GM18499 (cell line): Measurements from ENCODE around the gene ACP4.
"Not testable (repeated sequence)": the region's sequence is repeated elsewhere in the genome, so short reads cannot be mapped to it uniquely, and the experiment has no call there.

Experiments
- ATAC-seq: cut with Tn5 transposase; IDR thresholded peaks from one replicate; pipeline ENCODE4 v1.9.1; 2021; ENCODE audit warnings: moderate number of reproducible peaks; ENCODE audit not compliant: insufficient read depth, unreplicated experiment

The ACP4 gene

GRCh38 chr19:50773454-50773853, 16.8 kb upstream of the ACP4 start:
- not testable (repeated sequence) for ATAC-seq

GRCh38 chr19:50776131-50776530, 14.1 kb upstream of the ACP4 start:
- no peak for ATAC-seq

DNA sequence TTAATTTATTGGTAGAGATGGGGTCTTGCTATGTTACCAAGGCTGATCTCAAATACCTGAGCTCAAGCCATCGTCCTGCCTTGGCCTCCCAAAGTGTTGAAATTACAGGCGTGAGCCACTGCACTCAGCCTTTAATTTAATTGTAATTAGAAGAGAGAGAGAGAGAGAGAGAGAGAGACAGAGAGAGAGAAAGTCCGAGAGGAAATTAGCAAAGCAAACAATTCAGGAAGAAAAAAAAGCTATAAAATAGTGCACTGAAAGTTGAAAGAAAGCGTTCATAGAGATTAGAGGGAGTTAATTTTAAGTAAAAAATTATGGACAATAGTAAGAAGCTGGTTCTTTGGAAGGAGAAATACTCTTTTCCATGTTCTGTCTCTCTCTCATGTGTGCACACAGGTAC, 13.0 kb upstream of the ACP4 start:
- no peak for ATAC-seq

DNA sequence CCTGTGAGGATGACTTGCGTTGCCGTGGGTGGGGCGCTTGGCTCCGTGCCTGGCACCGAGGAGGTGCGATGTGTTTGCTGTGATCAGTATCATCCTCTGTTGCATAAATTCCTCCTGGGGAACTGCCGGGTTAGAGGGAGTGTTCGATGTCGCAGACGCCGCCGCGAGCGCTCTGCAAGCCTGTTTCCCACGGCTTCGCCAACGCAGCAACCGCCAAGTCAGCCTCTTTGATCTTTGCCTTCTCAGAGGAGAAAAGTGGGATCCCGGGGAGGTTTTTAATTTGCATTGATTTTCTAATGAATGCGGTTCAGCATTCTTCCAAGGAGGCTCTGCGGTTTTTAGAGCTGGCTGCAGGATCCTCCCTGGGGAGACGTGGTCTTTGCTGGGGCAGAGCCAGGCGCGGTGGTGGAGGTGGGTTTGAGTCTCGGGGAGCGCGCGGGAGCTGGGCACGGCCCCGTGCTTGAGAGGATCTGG, 12.3 kb upstream of the ACP4 start:
- ATAC-seq, result no peak

DNA sequence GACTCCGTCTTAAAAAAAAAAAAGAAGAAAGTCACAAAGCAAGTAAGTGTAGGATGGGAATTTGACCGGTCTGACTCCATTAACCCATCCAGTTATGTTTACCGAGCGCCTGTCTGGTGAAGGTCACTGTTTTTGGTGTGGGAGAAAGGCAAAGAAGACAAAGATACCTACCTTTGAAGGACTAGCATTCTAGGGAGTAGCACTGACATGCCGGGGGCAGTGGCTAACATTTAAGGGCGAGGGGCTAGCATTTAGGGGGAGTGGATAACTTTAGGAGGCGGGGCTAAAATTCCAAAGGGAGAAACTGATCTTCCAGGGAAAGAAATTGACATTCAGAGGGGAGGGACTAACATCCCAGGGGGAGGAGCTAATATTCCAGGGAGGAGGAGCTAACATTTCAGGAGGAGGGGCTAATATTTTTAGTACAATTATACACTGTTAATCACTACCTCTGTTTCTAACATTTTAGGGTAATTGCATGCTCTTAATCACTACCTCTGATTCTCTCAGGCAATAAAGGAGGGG, 11.2 kb upstream of the ACP4 start:
- no peak for ATAC-seq

DNA sequence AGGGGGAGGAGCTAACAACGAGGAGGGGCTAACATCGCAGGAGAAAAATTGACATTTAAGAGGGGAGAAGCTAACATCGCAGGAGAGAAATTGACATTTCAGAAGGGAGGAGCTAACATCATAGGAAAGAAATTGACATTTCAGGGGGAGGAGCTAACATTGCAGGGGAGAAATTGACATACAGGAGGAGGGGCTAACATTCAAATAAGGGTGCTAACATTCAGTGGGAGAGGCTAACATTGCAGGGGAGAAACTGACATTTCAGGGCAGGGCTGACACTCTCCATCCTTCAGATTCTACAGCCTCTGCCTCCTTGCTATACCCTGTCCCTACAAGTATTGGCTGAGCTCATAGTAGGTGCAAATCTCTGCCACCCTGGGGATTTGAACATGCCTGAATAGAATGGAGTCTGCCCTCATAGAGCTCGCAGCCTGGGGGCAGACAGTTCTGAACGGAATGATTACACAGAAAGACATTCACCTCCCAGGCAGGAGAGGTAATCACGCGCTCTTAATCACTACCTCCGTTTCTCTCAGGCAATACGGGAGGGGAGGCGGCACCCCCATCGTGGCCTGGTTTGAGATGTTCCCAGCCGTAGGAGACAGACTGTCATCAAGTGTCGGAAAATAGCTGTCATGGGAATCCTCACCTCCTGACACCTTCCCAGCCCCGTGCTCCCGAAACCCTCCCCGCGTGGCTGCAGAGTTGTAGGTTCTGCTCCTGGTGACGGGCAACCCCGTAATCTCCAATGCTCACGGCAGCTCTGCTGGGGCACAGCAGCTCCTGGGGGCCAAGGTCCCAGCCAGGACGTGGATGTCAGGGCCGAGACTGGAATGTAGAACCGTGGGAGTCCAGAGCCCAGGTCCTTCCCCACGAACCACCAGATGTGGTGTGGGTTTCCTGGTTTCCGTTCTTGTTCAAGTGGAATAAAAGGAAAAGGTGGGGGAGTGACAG, 10.4 kb upstream of the ACP4 start:
- no peak for ATAC-seq

DNA sequence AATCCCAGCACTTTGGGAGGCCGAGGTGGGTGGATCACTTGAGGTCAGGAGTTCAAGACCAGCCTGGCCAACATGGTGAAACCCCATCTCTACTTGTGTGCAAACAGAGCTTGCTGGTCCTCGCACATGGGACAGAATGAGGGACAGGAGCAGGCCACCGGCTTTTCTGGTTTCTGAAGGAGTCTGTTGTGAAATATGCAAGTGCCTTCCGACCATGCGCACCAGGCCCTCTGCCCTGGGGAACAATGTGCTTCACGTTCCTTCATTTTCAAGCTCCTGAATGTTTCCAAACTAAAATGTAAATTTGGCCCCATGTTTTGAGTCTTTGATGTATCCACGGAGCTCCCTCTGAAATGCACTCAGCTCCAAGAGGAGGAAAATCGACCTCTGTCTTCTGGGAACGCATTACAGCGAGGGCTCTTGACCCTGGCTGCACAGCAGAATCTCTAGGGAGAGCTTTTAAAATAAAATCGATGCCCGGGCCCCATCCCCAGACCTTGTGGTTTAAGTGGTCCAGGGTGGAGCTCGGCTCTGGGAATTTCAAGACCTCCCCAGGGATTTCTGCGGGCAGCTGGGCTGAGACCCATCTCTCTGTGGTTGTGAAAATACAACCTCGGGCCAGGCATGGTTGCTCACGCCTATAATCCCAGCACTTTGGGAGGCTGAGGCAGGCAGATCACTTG, 9.3 kb upstream of the ACP4 start:
- no peak for ATAC-seq

DNA sequence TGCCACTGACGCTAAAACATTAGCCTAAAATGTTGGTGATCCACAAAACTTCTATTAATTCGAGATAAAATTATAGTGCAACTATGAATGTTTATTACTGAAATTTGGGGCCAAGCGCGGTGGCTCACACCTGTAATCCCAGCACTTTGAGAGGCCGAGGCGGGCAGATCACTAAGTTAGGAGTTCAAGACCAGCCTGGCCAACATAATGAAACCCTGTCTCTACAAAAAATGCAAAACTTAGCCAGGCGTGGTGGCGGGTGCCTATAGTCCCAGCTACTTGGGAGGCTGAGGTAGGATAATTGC, 6.4 kb upstream of the ACP4 start:
- ATAC-seq, result not testable (repeated sequence)

- no peak for ATAC-seq
Observed at GRCh38 chr19:50784710-50785109, 5.5 kb upstream of the ACP4 start.

GRCh38 chr19:50785329-50785728, 4.9 kb upstream of the ACP4 start:
- ATAC-seq, result no peak

GRCh38 chr19:50790922-50791467, 780 bp downstream of the ACP4 start:
- no peak for ATAC-seq

DNA sequence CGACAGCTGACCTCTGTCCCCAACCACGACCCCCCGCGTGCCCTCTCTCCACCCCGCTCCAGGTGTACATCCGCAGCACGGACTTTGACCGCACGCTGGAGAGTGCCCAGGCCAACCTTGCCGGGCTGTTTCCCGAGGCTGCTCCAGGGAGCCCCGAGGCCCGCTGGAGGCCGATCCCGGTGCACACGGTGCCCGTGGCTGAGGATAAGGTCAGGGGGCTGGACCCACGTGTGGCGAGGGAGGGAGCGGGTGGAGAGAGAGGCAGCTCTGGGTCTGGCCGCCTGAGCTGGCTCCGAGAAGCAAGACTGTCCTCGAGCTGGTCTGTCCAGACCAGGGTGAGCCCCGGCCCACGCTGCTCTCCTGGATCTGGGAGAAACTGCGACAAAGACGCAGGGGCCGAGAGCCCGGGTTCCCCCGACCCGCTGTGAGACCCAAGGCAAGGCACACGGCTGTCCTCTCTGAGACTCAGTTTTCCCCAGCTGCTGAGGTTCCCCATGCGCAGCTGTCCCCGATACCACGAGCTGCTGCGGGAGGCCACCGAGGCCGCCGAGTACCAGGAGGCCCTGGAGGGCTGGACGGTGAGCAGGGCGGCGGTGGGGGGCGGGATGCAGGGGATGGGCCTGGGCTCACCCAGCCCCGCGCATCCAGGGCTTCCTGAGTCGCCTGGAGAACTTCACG, 1.5 kb downstream of the ACP4 start:
- ATAC-seq, result no peak

GRCh38 chr19:50792272-50793250, 2.3 kb downstream of the ACP4 start:
- no peak for ATAC-seq

- ATAC-seq, result no peak
Observed at GRCh38 chr19:50793558-50794065, 3.4 kb downstream of the ACP4 start.

- no peak for ATAC-seq
Observed at GRCh38 chr19:50794074-50794875, 4.1 kb downstream of the ACP4 start.

GRCh38 chr19:50794876-50795663, 4.9 kb downstream of the ACP4 start:
- ATAC-seq, result no peak

DNA sequence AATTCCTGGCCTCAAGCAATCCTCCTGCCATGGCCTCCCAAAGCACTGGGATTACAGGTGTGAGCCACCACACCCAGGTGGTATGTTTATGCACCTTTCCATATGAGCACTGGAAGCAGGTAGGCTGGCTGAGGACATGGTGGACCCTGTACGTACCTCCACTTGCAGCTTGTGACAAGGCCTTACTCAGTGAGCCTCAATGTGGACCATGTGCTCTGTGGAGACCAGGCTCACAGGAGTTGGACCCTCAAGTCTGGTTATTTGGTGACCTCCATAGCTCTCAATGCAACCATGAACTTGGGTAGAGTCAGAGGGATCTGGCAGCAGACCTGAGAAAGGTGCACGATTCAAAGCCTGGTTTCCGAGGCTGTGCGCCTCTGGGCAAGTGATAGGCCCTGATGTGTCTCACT, 5.5 kb downstream of the ACP4 start:
- ATAC-seq, result no peak
